Measurements from ENCODE around the gene NFIC.
A peak's percentile ranks its signal among the peaks of the same experiment; 100 is the strongest.

Gene NFIC

DNA sequence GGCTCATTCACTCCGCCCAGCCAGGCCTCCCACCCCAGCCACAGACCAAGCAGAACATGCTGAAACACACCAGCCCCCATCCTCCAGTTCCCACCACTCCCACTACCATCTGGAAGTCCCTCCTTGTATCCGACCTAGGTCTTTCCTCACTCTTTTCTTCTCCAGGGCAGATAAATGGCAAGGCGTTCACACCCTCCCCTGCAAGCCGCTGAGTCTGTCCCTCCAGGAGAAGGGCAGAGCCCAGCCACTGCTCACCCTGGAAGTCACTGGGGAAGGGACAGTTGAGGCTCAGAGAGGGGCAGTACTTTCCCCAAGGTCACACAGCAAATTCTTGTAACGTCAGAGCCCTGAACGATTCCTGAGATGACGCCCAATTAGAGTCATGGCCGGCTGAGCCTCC lies 45.5 kb upstream of the NFIC start:
- TF ChIP-seq TEAD4 (IDR thresholded peaks at IDR 0.05) (no peak), NFIC (IDR thresholded peaks at IDR 0.05) (no peak), RAD21 (IDR thresholded peaks at IDR 0.05; ENCODE audit: low read depth) (no peak)

DNA sequence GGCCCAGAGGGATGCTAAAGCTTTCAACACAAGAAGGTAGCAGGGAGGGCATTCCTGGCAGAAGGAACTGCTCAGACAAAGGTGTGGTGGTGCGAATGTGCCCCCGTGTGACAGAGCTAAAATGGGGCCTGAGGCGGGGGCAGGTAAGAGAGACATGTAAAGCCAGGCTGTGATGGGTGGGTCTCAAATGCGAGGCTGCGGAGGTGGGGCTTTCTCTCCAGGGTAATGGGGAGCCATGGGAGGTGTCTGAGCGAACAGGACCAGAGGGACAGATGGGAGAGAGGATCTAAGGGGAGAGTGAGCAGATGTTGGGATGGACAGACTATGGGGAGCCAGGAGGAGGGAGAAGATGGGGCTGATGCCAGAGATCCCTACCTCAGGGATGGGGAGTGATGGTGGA lies 44.7 kb upstream of the NFIC start:
- TF ChIP-seq FOXM1 (IDR thresholded peaks at IDR 0.05; ENCODE audit: borderline replicate concordance, low read depth) (no peak), YY1 (IDR thresholded peaks at IDR 0.05; ENCODE audit: low read depth) (no peak)

DNA sequence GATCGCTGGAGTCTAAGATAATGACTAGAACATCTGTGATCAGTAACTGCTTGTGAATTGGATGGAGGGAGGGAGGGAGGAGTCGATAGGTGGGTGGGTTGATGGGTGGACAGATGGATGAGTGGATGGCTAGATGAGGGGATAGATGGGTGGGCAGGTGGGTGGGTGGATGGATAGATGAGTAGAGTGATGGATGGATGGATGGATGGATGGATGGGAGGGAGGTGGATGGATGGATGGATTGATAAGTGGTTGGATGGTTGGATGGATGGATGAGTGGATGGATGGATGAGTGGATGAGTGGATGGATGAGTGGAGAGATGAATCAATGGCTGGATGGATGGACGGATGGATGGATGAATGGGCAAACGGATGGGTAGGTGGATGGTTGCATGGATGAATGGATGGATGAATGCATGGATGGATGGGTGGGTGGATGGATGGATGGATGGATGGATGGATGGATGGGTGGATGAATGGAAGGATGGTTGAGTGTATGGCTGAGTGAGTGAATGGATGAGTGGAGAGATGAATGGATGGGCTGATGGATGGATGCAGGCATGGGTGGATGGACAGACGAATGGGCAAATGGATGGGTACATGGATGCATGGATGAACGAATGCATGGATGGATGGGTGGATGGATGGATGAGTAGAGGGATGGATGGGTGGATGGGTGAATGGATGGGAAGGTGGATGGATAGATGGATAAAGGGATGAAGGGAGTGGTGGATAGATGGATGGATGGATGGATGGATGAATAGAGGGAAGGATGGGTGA lies 44.0 kb upstream of the NFIC start:
- TF ChIP-seq, protein P1, sequence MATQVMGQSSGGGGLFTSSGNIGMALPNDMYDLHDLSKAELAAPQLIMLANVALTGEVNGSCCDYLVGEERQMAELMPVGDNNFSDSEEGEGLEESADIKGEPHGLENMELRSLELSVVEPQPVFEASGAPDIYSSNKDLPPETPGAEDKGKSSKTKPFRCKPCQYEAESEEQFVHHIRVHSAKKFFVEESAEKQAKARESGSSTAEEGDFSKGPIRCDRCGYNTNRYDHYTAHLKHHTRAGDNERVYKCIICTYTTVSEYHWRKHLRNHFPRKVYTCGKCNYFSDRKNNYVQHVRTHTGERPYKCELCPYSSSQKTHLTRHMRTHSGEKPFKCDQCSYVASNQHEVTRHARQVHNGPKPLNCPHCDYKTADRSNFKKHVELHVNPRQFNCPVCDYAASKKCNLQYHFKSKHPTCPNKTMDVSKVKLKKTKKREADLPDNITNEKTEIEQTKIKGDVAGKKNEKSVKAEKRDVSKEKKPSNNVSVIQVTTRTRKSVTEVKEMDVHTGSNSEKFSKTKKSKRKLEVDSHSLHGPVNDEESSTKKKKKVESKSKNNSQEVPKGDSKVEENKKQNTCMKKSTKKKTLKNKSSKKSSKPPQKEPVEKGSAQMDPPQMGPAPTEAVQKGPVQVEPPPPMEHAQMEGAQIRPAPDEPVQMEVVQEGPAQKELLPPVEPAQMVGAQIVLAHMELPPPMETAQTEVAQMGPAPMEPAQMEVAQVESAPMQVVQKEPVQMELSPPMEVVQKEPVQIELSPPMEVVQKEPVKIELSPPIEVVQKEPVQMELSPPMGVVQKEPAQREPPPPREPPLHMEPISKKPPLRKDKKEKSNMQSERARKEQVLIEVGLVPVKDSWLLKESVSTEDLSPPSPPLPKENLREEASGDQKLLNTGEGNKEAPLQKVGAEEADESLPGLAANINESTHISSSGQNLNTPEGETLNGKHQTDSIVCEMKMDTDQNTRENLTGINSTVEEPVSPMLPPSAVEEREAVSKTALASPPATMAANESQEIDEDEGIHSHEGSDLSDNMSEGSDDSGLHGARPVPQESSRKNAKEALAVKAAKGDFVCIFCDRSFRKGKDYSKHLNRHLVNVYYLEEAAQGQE (IDR thresholded peaks at IDR 0.05; ENCODE audit: low read depth): no peak
- TF ChIP-seq NFIC (IDR thresholded peaks at IDR 0.05) (no peak), YY1 (IDR thresholded peaks at IDR 0.05; ENCODE audit: low read depth) (no peak), TEAD4 (IDR thresholded peaks at IDR 0.05) (no peak), EP300 (IDR thresholded peaks at IDR 0.05; ENCODE audit: borderline replicate concordance) (no peak), ZBTB7A (IDR thresholded peaks at IDR 0.05; ENCODE audit: low read depth) (no peak), CREB1 (IDR thresholded peaks at IDR 0.05; ENCODE audit: low read depth) (no peak), MAX (IDR thresholded peaks at IDR 0.05) (no peak), RAD21 (IDR thresholded peaks at IDR 0.05; ENCODE audit: low read depth) (no peak), TCF12 (IDR thresholded peaks at IDR 0.05; ENCODE audit: low read depth) (no peak), FOXM1 (IDR thresholded peaks at IDR 0.05; ENCODE audit: borderline replicate concordance, low read depth) (no peak), TAF1 (IDR thresholded peaks at IDR 0.05; ENCODE audit: low read depth) (no peak), CEBPB (IDR thresholded peaks at IDR 0.05) (no peak), EGR1 (IDR thresholded peaks at IDR 0.05) (no peak)
- TF ChIP-seq, protein P2, sequence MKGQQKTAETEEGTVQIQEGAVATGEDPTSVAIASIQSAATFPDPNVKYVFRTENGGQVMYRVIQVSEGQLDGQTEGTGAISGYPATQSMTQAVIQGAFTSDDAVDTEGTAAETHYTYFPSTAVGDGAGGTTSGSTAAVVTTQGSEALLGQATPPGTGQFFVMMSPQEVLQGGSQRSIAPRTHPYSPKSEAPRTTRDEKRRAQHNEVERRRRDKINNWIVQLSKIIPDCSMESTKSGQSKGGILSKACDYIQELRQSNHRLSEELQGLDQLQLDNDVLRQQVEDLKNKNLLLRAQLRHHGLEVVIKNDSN (IDR thresholded peaks at IDR 0.05): no peak

GRCh38 chr19:3323026-3323425 lies 43.4 kb upstream of the NFIC start:
- TF ChIP-seq CEBPB (IDR thresholded peaks at IDR 0.05): no peak
- TF ChIP-seq, protein P1 (IDR thresholded peaks at IDR 0.05; ENCODE audit: low read depth): no peak
- TF ChIP-seq YY1 (IDR thresholded peaks at IDR 0.05; ENCODE audit: low read depth): no peak
- TF ChIP-seq, protein P2 (IDR thresholded peaks at IDR 0.05): no peak
- TF ChIP-seq MAX (IDR thresholded peaks at IDR 0.05): no peak
- TF ChIP-seq TAF1 (IDR thresholded peaks at IDR 0.05; ENCODE audit: low read depth): no peak
- TF ChIP-seq ZBTB7A (IDR thresholded peaks at IDR 0.05; ENCODE audit: low read depth): no peak
- no peak for TF ChIP-seq FOXM1 (IDR thresholded peaks at IDR 0.05; ENCODE audit: borderline replicate concordance, low read depth)

GRCh38 chr19:3323658-3324057 lies 42.7 kb upstream of the NFIC start:
- no peak for TF ChIP-seq TAF1 (IDR thresholded peaks at IDR 0.05; ENCODE audit: low read depth)

DNA sequence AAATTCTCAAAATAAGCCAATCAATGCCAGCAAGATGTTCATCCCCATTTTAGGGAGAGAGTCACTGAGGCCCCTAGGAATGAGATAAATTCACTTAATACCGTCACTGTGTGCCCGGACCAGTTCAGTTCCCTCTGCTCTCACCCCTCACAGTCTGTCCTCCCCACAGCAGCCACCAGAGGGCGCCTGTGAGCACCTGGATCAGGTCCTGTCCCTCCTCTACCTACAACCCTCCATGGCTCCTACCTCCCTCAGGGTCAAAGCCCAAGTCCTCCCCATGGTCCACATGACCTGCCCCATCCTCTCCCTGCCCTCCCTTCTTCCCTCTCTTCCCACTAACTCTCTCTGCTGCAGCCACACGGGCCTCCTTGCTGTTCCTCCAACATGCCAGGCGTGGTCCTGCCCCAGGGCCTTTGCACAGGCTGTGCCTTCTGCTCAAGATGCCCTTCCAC lies 42.0 kb upstream of the NFIC start:
- TF ChIP-seq TCF12 (IDR thresholded peaks at IDR 0.05; ENCODE audit: low read depth) (no peak), MAX (IDR thresholded peaks at IDR 0.05) (no peak), RAD21 (IDR thresholded peaks at IDR 0.05; ENCODE audit: low read depth) (peak; percentile 52), CREB1 (IDR thresholded peaks at IDR 0.05; ENCODE audit: low read depth) (no peak), CEBPB (IDR thresholded peaks at IDR 0.05) (no peak)

DNA sequence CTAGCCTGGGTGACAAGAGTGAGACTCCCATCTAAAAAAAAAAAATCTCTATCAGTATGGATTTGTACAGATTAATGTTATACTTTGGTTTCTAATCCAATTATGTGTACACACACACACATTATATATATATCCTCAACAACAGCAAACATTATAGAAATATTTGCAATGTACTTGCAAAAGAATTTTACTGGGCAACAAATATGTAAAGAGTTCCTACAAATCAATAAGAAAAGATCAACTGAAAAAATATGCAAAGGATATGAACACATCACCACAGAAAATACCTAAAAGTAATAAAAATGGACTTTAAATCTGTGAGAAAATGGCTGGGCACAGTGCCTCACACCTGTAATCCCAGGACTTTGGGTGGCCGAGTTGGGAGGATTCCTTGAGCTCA lies 40.9 kb upstream of the NFIC start:
- no peak for TF ChIP-seq EGR1 (IDR thresholded peaks at IDR 0.05)
- TF ChIP-seq TCF12 (IDR thresholded peaks at IDR 0.05; ENCODE audit: low read depth): no peak
- no peak for TF ChIP-seq CREB1 (IDR thresholded peaks at IDR 0.05; ENCODE audit: low read depth)
- no peak for TF ChIP-seq TAF1 (IDR thresholded peaks at IDR 0.05; ENCODE audit: low read depth)

Measured in Ishikawa (cell line).